Measurements from ENCODE around the gene ARFGAP1. TPM values are rescaled to one million over a fixed set of nuclear protein-coding genes. Genes with fewer than 3 reads are reported as not detected.

The ARFGAP1 gene
- total RNA-seq, 1 donor from 2014 or later = 44.7 TPM

- H3K4me1 ChIP-seq = peaks cover 21% of the 10 kb centered on the region
- TF ChIP-seq POLR2AphosphoS5 (IDR thresholded peaks at IDR 0.05; ENCODE audit: insufficient read depth in 1 of 2, low read depth in 1 of 2) (no peak), CTCF (IDR thresholded peaks at IDR 0.05) (no peak), POLR2A (IDR thresholded peaks at IDR 0.05) (no peak)
- DNase-seq (ENCODE audit: extremely low spot score in 2 of 2) = no peak
Measured at GRCh38 chr20:63252284-63252711, 20.3 kb upstream of the ARFGAP1 start.

GRCh38 chr20:63253065-63253437, 19.6 kb upstream of the ARFGAP1 start:
- Histone ChIP-seq H3K9me3 (no peaks in the 10 kb centered on the region), H3K4me3 (peak overlapping the region; percentile 36 to 40), H3K4me1 (peaks cover 21% of the 10 kb centered on the region), H3K36me3 (no peaks in the 10 kb centered on the region), H3K27me3 (peaks cover 11% of the 10 kb centered on the region), H3K27ac (no peak overlapping the region)
- TF ChIP-seq POLR2AphosphoS5 (IDR thresholded peaks at IDR 0.05; ENCODE audit: insufficient read depth in 1 of 2, low read depth in 1 of 2) (no peak), POLR2A (IDR thresholded peaks at IDR 0.05) (no peak), CTCF (IDR thresholded peaks at IDR 0.05) (no peak)
- DNase-seq (ENCODE audit: extremely low spot score in 2 of 2) = no peak
- intact Hi-C loops (cut with DNase I) = no loop called here

More at GRCh38 chr20:63252284-63252711, 20.3 kb upstream of the ARFGAP1 start:
- Histone ChIP-seq H3K36me3 (no peaks in the 10 kb centered on the region), H3K27me3 (peaks cover 11% of the 10 kb centered on the region), H3K27ac (no peak overlapping the region), H3K4me3 (no peak overlapping the region), H3K9me3 (no peaks in the 10 kb centered on the region)
- intact Hi-C loops (cut with DNase I) = no loop called here

- no peaks in the 10 kb centered on the region for H3K36me3 ChIP-seq
- peak overlapping the region; percentile 36 to 40 for H3K4me3 ChIP-seq
- H3K9me3 ChIP-seq = no peaks in the 10 kb centered on the region
- no peak for DNase-seq (ENCODE audit: extremely low spot score in 2 of 2)
- H3K27me3 ChIP-seq = peaks cover 11% of the 10 kb centered on the region
- intact Hi-C loops (cut with DNase I) = no loop called here
- H3K27ac ChIP-seq = no peak overlapping the region
- no peak for TF ChIP-seq POLR2AphosphoS5 (IDR thresholded peaks at IDR 0.05; ENCODE audit: insufficient read depth in 1 of 2, low read depth in 1 of 2)
- TF ChIP-seq CTCF (IDR thresholded peaks at IDR 0.05) = no peak
- no peak for TF ChIP-seq POLR2A (IDR thresholded peaks at IDR 0.05)
- H3K4me1 ChIP-seq = peaks cover 21% of the 10 kb centered on the region
Measured at GRCh38 chr20:63253438-63254231, 19.0 kb upstream of the ARFGAP1 start.

- H3K36me3 ChIP-seq = no peaks in the 10 kb centered on the region
- no peak within 1 kb of the TSS for H3K27ac ChIP-seq
- peaks cover 21% of the 10 kb centered on the region for H3K4me1 ChIP-seq
- H3K4me3 ChIP-seq = peak within 1 kb of the TSS; percentile 36 to 40
- intact Hi-C loops (cut with DNase I) = no loop called here
- DNase-seq (ENCODE audit: extremely low spot score in 2 of 2) = no peak
- H3K9me3 ChIP-seq = no peaks in the 10 kb centered on the region
- H3K27me3 ChIP-seq = peaks cover 11% of the 10 kb centered on the region
- no peak for TF ChIP-seq CTCF (IDR thresholded peaks at IDR 0.05)
- no peak for TF ChIP-seq POLR2AphosphoS5 (IDR thresholded peaks at IDR 0.05; ENCODE audit: insufficient read depth in 1 of 2, low read depth in 1 of 2)
- TF ChIP-seq POLR2A (IDR thresholded peaks at IDR 0.05) = no peak
Measured at GRCh38 chr20:63254232-63254605, 18.4 kb upstream of the ARFGAP1 start, which contains the start of gene NKAIN4. TSS of gene NKAIN4 (minus strand) at chr20:63254463. CDS start at chr20:63254450, 13 bp downstream.

Measured in vagina (tissue), 2 donors.